IMR-90 (cell line): ENCODE results near the gene MAEA.

ENCODE experiments used
- BHLHE40 ChIP-seq: fragments of 150-350 bp; IDR thresholded peaks from 2 replicates; pipeline ENCODE4 v1.6.1; 2016; ENCODE audit warnings: mild to moderate bottlenecking, low read depth, low read length
- CEBPB ChIP-seq: IDR thresholded peaks from 2 replicates; pipeline ENCODE4 v1.6.1; 2012; ENCODE audit warnings: low read depth, low read length, improper control_type of control experiment
- CHD1 ChIP-seq: IDR thresholded peaks from 2 replicates; pipeline ENCODE4 v1.6.1; 2012; ENCODE audit warnings: low read depth, low read length, improper control_type of control experiment
- CTCF ChIP-seq: conservative IDR thresholded peaks from 2 replicates; pipeline ENCODE4 v1.5.1; 2012; ENCODE audit warnings: mild to moderate bottlenecking, low read depth, low read length, improper control_type of control experiment
- ELK1 ChIP-seq: fragments of 150-350 bp; IDR thresholded peaks from 2 replicates; pipeline ENCODE4 v1.6.1; 2016; ENCODE audit warnings: low read depth, mild to moderate bottlenecking, low read length, moderate library complexity, borderline replicate concordance
- FOS ChIP-seq: fragments of 150-350 bp; IDR thresholded peaks from 2 replicates; pipeline ENCODE4 v1.6.1; 2016; ENCODE audit warnings: low read depth, low read length
- MAZ ChIP-seq: IDR thresholded peaks from 2 replicates; pipeline ENCODE4 v1.6.1; 2012; ENCODE audit warnings: low read depth, mild to moderate bottlenecking, low read length, improper control_type of control experiment, moderate library complexity, borderline replicate concordance
- NFE2L2 ChIP-seq: fragments of 150-350 bp; IDR thresholded peaks from 2 replicates; pipeline ENCODE4 v1.6.1; 2016; ENCODE audit warnings: low read depth, mild to moderate bottlenecking, low read length
- POLR2A ChIP-seq: IDR thresholded peaks from 2 replicates; pipeline ENCODE4 v1.6.1; 2012; ENCODE audit warnings: mild to moderate bottlenecking, low read depth, low read length
- RAD21 ChIP-seq: IDR thresholded peaks from 2 replicates; pipeline ENCODE4 v1.6.1; 2012; ENCODE audit warnings: low read length, improper control_type of control experiment
- RCOR1 ChIP-seq: IDR thresholded peaks from 2 replicates; pipeline ENCODE4 v1.6.1; 2012; ENCODE audit warnings: mild to moderate bottlenecking, low read length, improper control_type of control experiment; ENCODE audit not compliant: insufficient replicate concordance
- SMC3 ChIP-seq: fragments of 150-350 bp; IDR thresholded peaks from 2 replicates; pipeline ENCODE4 v1.6.1; 2016; ENCODE audit warnings: low read depth, mild to moderate bottlenecking, antibody characterized with exemption, low read length, moderate library complexity
- USF2 ChIP-seq: fragments of 150-350 bp; IDR thresholded peaks from 2 replicates; pipeline ENCODE4 v1.6.1; 2017; ENCODE audit warnings: mild to moderate bottlenecking, antibody characterized with exemption, low read length, low read depth

GRCh38 chr4:1246901-1247863 lies 42.5 kb upstream of the MAEA start:
- no peak for TF ChIP-seq BHLHE40
- TF ChIP-seq CTCF = no peak
- TF ChIP-seq CHD1 = no peak
- no peak for TF ChIP-seq ELK1
- TF ChIP-seq MAZ = no peak
- no peak for TF ChIP-seq POLR2A
- TF ChIP-seq RCOR1 = no peak
- no peak for TF ChIP-seq NFE2L2
- TF ChIP-seq CEBPB = no peak
- no peak for TF ChIP-seq FOS
- TF ChIP-seq SMC3 = no peak
- TF ChIP-seq USF2 = no peak
- TF ChIP-seq RAD21 = no peak
